Panc1 (cell line): ENCODE data around the gene LONP2. TPM values are rescaled to one million over a fixed set of nuclear protein-coding genes. Genes with fewer than 3 reads are reported as not detected.

ENCODE experiments used
- ATAC-seq: fragments of 200-7000 bp; cut with Tn5 transposase; 2 replicates; pipeline ENCODE4 v1.9.1; 2020; ENCODE audit warnings: mild to moderate bottlenecking, moderate library complexity
- BruUV-seq: library from RNA; stranded (reverse); fragments of 400-500 nt; replicated peaks from 2 replicates; lab custom pipeline; 2021; lab: Mats Ljungman, UMichigan
- CTCF ChIA-PET: fragments of 300-600 bp; sonication (Branson Sonifier 250); formaldehyde crosslinking; loops from one replicate; lab custom pipeline; 2022; ENCODE audit warnings: antibody characterized with exemption; lab: Charles Lee
- POLR2A ChIA-PET: fragments of 300-600 bp; sonication (Branson Sonifier 250); formaldehyde crosslinking; loops from one replicate; lab custom pipeline; 2022; ENCODE audit warnings: antibody characterized with exemption; lab: Charles Lee
- DNase-seq: peaks from one replicate; pipeline ENCODE4 v3.0.0-alpha.2; 2010; ENCODE audit warnings: low read depth, low spot score
- H3K27ac ChIP-seq: 2 replicates; pipeline ENCODE4 v1.5.1; 2011; ENCODE audit warnings: mild to moderate bottlenecking, low read length, inconsistent platforms
- H3K27me3 ChIP-seq: fragments of 200-500 bp; sonication (Bioruptor generic); 2 replicates; pipeline ENCODE4 v1.6.0; 2014; ENCODE audit warnings: low read length, inconsistent platforms; ENCODE audit not compliant: control insufficient read depth, insufficient read depth
- H3K36me3 ChIP-seq: fragments of 200-500 bp; sonication (Bioruptor generic); 2 replicates; pipeline ENCODE4 v1.5.1; 2014; ENCODE audit warnings: inconsistent platforms, mild to moderate bottlenecking, low read length, moderate library complexity; ENCODE audit not compliant: control insufficient read depth, insufficient read depth
- H3K4me1 ChIP-seq: 2 replicates; pipeline ENCODE4 v1.5.1; 2011; ENCODE audit warnings: inconsistent platforms, mild to moderate bottlenecking, low read length, moderate library complexity; ENCODE audit not compliant: control insufficient read depth, insufficient read depth
- H3K4me3 ChIP-seq, 2 experiments: 2 replicates each; pipeline ENCODE4 v1.5.1; 2011 to 2012; ENCODE audit warnings: low read depth in 2 of 2, low read length in 2 of 2, mild to moderate bottlenecking in 2 of 2, inconsistent platforms in 1 of 2, moderate library complexity in 1 of 2
- H3K9me3 ChIP-seq: fragments of 200-500 bp; sonication (Bioruptor generic); 2 replicates; pipeline ENCODE4 v1.5.1; 2014; ENCODE audit warnings: low read depth, mild to moderate bottlenecking, inconsistent platforms, low read length, moderate library complexity; ENCODE audit not compliant: control insufficient read depth, insufficient read depth
- CTCF ChIP-seq: fragments of 450-650 bp; IDR thresholded peaks from 2 replicates; pipeline ENCODE4 v1.5.1; 2017; ENCODE audit warnings: mild to moderate bottlenecking
- POLR2AphosphoS5 ChIP-seq: IDR thresholded peaks from 2 replicates; pipeline ENCODE4 v1.6.1; 2012; ENCODE audit warnings: mild to moderate bottlenecking, low read depth, low read length, moderate library complexity
- REST ChIP-seq, 2 experiments: IDR thresholded peaks; 2 replicates each; pipeline ENCODE4 v1.6.1; 2011 to 2012; ENCODE audit warnings: low read depth in 2 of 2, control low read depth in 1 of 2, low read length in 1 of 2, mild to moderate bottlenecking in 1 of 2, moderate library complexity in 1 of 2; ENCODE audit not compliant: insufficient read depth in 1 of 2
- SIN3A ChIP-seq: IDR thresholded peaks from 2 replicates; pipeline ENCODE4 v1.6.1; 2012; ENCODE audit warnings: low read depth, mild to moderate bottlenecking, low read length, moderate library complexity, borderline replicate concordance; ENCODE audit not compliant: insufficient read depth
- TCF7L2 ChIP-seq: IDR thresholded peaks from 2 replicates; pipeline ENCODE4 v1.6.1; 2011; ENCODE audit warnings: mild to moderate bottlenecking, low read depth, low read length, inconsistent platforms
- in situ Hi-C: cut with HindIII; loops from 2 replicates; pipeline ENCODE4 v1.10.0; 2016; ENCODE audit warnings: low sequenced_read_pairs, low pct_unique_long_range_greater_than_20kb
- intact Hi-C: fragments of 100-400 bp; cut with micrococcal nuclease; formaldehyde crosslinking; loops from one replicate; pipeline ENCODE4 v1.10.0; 2022; ENCODE audit not compliant: unreplicated experiment
- total RNA-seq: library from RNA; stranded (reverse); gene quantifications from one replicate; pipeline ENCODE4 v1.2.1, GENCODE V29; 2021; ENCODE audit not compliant: unreplicated experiment

The LONP2 gene
- total RNA-seq, 1 experiment from 2014 or later = 22.9 TPM

- no peaks in the 10 kb centered on the region for H3K36me3 ChIP-seq
- BruUV-seq = no TSS peak
- H3K9me3 ChIP-seq = no peaks in the 10 kb centered on the region
- POLR2A ChIA-PET = no interaction called here
- no peaks in the 10 kb centered on the region for H3K27me3 ChIP-seq
- CTCF ChIA-PET = no interaction called here
- no peak for DNase-seq
- no peak for ATAC-seq
- TF ChIP-seq TCF7L2 = no peak
- no peak for TF ChIP-seq CTCF
- TF ChIP-seq SIN3A = no peak
- no peak for TF ChIP-seq POLR2AphosphoS5
- no peak for TF ChIP-seq REST (IDR thresholded peaks at IDR 0.05; ENCODE audit: insufficient read depth in 1 of 2, low read depth in 2 of 2, low read length in 1 of 2)
- H3K4me1 ChIP-seq = no peaks in the 10 kb centered on the region
- no peak overlapping the region for H3K4me3 ChIP-seq
- intact Hi-C loops (no loop called here), in situ Hi-C loops (no loop called here)
- H3K27ac ChIP-seq = no peak overlapping the region
These were observed 8.5 kb upstream of the LONP2 start for GRCh38 chr16:48235556-48236136.

DNA sequence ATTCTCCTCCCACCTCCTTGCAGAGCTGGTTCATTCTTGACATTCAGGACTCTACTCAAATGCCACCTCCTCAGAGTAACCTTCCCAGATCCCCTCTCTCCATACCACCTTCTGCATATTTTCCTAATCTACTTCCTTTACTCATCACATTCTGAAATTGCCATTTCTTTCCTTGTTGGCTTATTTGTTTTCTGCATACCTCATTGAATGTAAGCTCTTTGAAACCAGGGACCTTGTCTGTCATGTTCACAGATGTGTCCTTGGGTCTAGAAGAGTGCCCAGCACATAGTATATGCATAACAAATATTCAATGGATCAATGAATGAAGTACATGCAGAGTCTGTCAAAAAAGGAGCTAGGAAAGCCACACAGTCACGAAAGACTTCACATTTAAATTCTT lies 7.8 kb upstream of the LONP2 start:
- no peak overlapping the region for H3K27ac ChIP-seq

More for the DNA sequence above, 7.8 kb upstream of the LONP2 start:
- in situ Hi-C loops (no loop called here), intact Hi-C loops (no loop called here)
- H3K9me3 ChIP-seq = no peaks in the 10 kb centered on the region
- no peak overlapping the region for H3K4me3 ChIP-seq
- ChIA-PET POLR2A (no interaction called here), CTCF (no interaction called here)
- no peaks in the 10 kb centered on the region for H3K4me1 ChIP-seq
- no TSS peak for BruUV-seq
- no peak for DNase-seq
- TF ChIP-seq POLR2AphosphoS5 = no peak
- no peak for TF ChIP-seq TCF7L2
- no peak for TF ChIP-seq CTCF
- TF ChIP-seq SIN3A = no peak
- TF ChIP-seq REST (IDR thresholded peaks at IDR 0.05; ENCODE audit: insufficient read depth in 1 of 2, low read depth in 2 of 2, low read length in 1 of 2) = no peak
- ATAC-seq = no peak
- H3K27me3 ChIP-seq = no peaks in the 10 kb centered on the region
- H3K36me3 ChIP-seq = no peaks in the 10 kb centered on the region
